Aorta (tissue), 5 donors: ENCODE results near the gene ARHGAP4. TPM values are rescaled to one million over a fixed set of nuclear protein-coding genes. Genes with fewer than 3 reads are reported as not detected.

Experiments used
- ATAC-seq: fragments of 200-7000 bp; cut with Tn5 transposase; one replicate; pipeline ENCODE4 v1.9.1; 2022; ENCODE audit warnings: moderate library complexity; ENCODE audit not compliant: low FRiP score
- DNase-seq, 2 donors: peaks; one replicate each; pipeline ENCODE4 v3.0.0-alpha.2; 2020
- H3K27ac ChIP-seq, 2 donors: one replicate each; pipeline ENCODE4 v1.5.1; 2013; ENCODE audit warnings: low read length in 2 of 2, mild to moderate bottlenecking in 2 of 2, moderate library complexity in 2 of 2, control low read depth in 1 of 2, inconsistent platforms in 1 of 2, low read depth in 1 of 2
- H3K27me3 ChIP-seq, 2 donors: one replicate each; pipeline ENCODE4 v1.6.1; 2013; ENCODE audit warnings: control low read depth in 1 of 2, low read length in 1 of 2, mild to moderate bottlenecking in 1 of 2, moderate library complexity in 1 of 2; ENCODE audit not compliant: insufficient read depth in 2 of 2, control insufficient read depth in 1 of 2
- H3K36me3 ChIP-seq, 2 donors: one replicate each; pipeline ENCODE4 v1.6.1; 2013; ENCODE audit warnings: control low read depth in 1 of 2, low read length in 1 of 2, mild to moderate bottlenecking in 1 of 2; ENCODE audit not compliant: insufficient read depth in 2 of 2, control insufficient read depth in 1 of 2
- H3K4me1 ChIP-seq, 2 donors: one replicate each; pipeline ENCODE4 v1.6.1; 2013; ENCODE audit warnings: low read length in 2 of 2, control low read depth in 1 of 2, mild to moderate bottlenecking in 1 of 2, moderate library complexity in 1 of 2; ENCODE audit not compliant: insufficient read depth in 2 of 2, control insufficient read depth in 1 of 2
- H3K4me3 ChIP-seq, 2 donors: one replicate each; pipeline ENCODE4 v1.5.1; 2013; ENCODE audit warnings: low read length in 2 of 2, control low read depth in 1 of 2, mild to moderate bottlenecking in 1 of 2
- H3K9me3 ChIP-seq: one replicate; pipeline ENCODE4 v1.6.1; 2013; ENCODE audit warnings: mild to moderate bottlenecking, low read length; ENCODE audit not compliant: control insufficient read depth
- whole genome bisulfite sequencing, 2 donors: extraction: QIAGEN DNeasy Blood & Tissue Kit; methylation state at CpG; one replicate each; pipeline ENCODE4 v1.1.7; 2013; 5-methylcytosine and 5-hydroxymethylcytosine counted together
- intact Hi-C, 2 donors: fragments of 100-400 bp; cut with DNase I; formaldehyde crosslinking; loops; one replicate each; pipeline versions ENCODE4 v1.14.2 to v1.15.0; 2022
- polyA plus RNA-seq, 2 donors: library from polyadenylated mRNA; stranded (reverse); fragments of 200-250 nt; gene quantifications; one replicate each; pipeline ENCODE4 v1.2.3, GENCODE V29; 2013
- total RNA-seq, 2 donors: library from RNA; stranded (reverse); fragmentation: NEBNext Ultra II Directional; extraction: Animal tissue kit (Norgen Biotek cat#: 25700); gene quantifications; one replicate each; pipeline ENCODE4 v1.2.1, GENCODE V29; 2021
- donor health status: healthy with polysubstance abuse.
- donor health status: Bipolar disorder and iron deficiency.
- donor health status: DM: no; HTN: no; CAD: no.
- donor health status: DM: no; HTN: no; CAD: no.
- donor health status: DM: yes; HTN: yes; CAD: no.

ARHGAP4 gene
- total and polyA plus RNA-seq, 4 donors: 13.5 to 81.3 (median 34.0) TPM

DNA sequence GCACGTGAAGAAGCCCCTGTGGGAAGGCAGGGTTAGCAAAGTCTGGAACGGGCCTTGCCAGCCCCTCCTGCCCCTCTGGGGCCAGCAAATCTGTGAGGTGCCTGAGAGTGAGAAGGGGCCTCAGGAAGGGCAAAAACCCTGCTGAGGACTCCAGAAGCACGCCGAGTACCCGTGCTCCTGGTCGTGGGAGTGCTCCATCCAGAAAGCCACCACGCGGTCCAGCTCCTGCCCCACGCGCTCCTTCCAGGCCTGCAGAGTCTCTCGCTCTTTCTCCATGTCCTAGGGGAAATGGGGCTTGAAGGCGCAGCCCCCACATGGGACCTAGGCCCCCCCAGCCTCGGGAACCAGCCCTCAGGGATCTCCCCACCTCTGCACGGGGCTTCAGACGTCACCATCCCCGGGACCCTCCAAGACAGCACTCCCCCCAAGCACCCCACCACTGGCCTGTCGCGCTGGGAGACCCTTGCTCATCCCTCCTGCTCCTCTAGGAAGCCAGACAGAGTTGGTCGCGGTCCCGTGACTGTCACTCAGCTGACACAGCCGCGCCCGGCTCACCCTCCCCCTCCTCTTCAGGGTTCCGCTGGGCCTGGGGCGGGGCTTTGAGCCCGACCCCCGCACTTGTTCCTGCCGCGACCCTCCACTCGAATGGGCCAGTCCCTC is 18.2 kb upstream of the ARHGAP4 start, which contains the start of gene RENBP:
Gene RENBP (minus strand): TSS at position 504 of the 660 bp plus-strand sequence. CDS start 33 bp downstream, at position 471.
- no peaks in the 10 kb centered on the region for H3K27me3 ChIP-seq
- ATAC-seq (no peak), DNase-seq (peak; percentile 79 to 83)
- no peaks in the 10 kb centered on the region for H3K4me1 ChIP-seq
- no peaks in the 10 kb centered on the region for H3K9me3 ChIP-seq
- no peak within 1 kb of the TSS for H3K27ac ChIP-seq
- 33 to 46% methylated on average over 30 to 31 of the region's 31 CpGs for WGBS, 2 donors
- no peak within 1 kb of the TSS for H3K4me3 ChIP-seq
- intact Hi-C loops: loop anchor here in 1 of 2 donors (10.0 kb wide), 1 partner anchor 979 kb away; no protein-coding TSS in a partner anchor
- no peaks in the 10 kb centered on the region for H3K36me3 ChIP-seq

DNA sequence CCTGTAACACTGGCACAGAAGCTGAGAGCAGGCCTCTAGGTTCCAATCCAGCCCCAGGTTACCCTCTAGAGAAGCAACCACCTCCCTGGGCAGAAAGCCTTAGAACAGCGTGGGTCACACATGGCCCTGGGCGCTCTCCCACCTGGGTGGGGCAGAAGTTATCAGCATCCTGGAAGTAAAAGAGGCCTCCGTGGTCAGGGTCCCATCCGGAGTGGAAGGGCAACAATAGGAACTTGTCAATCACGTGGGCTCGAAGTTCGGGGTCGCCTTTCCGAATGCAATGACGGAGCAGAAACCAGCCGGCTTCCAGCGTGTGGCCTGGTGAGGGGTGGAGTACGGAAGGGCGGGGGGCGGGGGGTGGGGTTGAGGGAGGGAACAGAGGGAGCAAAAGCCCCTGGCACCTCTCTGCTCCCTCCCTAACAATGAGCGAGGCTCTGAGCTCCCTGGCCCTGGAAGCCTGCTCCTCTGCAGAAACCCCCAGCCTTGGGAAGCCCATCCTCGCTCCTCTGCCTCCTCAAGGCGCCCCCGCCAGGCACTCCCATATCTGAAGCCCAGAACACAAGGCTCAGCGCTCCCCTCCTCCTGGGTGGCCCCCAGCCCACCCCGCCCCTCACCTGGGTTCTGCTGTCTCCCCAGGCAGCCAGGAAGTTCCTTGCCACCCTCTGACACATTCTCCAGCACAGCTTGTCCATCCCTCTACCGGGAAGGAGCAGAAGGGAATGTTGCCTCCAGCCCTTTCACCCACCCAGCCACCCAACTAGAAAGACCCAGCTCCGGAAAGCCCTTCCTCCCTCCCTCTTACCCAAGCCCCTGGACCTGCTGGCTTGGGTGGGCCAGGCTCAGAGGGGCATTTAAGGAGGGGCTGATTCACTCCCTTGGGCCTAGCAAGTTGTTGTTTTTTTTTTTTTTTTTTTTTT is 15.5 kb upstream of the ARHGAP4 start:
- no peaks in the 10 kb centered on the region for H3K36me3 ChIP-seq
- no peaks in the 10 kb centered on the region for H3K4me1 ChIP-seq
- intact Hi-C loops: loop anchor here in 1 of 2 donors (10.0 kb wide), 1 partner anchor 977 kb away; no protein-coding TSS in a partner anchor
- no peak for ATAC-seq
- H3K9me3 ChIP-seq: no peaks in the 10 kb centered on the region
- WGBS, 2 donors: 52 to 82% methylated on average over 20 to 23 of the region's 23 CpGs
- H3K27ac ChIP-seq: no peak overlapping the region
- no peak overlapping the region for H3K4me3 ChIP-seq
- no peaks in the 10 kb centered on the region for H3K27me3 ChIP-seq
- DNase-seq: no peak

DNA sequence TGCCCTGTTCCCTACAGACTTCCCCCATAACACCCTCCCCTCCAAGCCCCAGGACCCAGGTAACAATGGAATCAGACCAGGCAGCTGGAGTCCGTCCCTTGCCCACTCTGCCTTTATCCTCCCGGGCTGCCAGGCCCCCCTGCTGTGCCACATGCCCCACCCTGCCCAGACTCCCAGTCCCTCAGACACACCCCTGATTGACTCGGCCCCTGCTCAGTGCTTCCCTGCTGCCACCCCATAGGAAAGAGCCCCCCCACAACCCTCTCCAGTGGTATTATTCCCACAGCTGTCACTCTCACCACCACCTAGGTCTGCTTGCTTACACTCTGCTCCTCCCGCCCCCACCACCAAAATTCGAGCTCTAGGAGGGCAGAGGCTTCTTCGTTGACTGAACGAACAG is 13.5 kb upstream of the ARHGAP4 start:
- Histone ChIP-seq H3K4me3 (no peak overlapping the region), H3K4me1 (no peaks in the 10 kb centered on the region), H3K27ac (no peak overlapping the region), H3K36me3 (no peaks in the 10 kb centered on the region), H3K27me3 (no peaks in the 10 kb centered on the region), H3K9me3 (no peaks in the 10 kb centered on the region)
- ATAC-seq: no peak
- no peak for DNase-seq
- intact Hi-C loops: loop anchor here in 1 of 2 donors (5.0 kb wide), 1 partner anchor 177 kb away; the partner anchor contains the start of gene PLXNB3
- 58 to 73% methylated on average over 7 of the region's 7 CpGs for WGBS, 2 donors

DNA sequence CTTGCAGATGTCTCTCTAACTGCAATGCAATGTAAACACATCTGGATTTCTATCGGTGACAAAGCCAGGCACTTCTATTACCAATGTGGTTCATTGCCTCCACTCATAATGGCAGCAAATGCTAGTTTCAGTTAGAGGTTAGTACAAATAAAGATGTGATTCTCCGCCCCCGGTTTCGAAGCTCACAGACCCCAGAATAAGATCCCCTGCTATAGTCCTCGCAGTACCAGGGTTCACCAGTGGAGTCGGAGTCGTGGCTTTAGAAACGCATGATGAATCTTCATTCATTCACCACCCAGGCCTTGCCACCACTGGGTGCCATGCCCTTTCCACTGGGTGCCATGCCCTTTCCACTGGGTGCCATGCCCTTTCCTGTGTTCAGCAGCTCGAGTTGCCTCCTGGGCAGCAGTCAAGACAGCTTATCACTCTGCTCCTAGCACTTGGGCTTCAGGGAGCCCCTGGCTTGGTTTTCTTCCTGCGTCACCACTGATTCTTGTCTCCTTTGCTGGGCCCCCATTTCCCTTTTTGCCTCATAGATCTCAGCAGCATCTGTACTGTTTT is 12.2 kb upstream of the ARHGAP4 start:
- ATAC-seq (no peak), DNase-seq (no peak)
- no peaks in the 10 kb centered on the region for H3K4me1 ChIP-seq
- no peaks in the 10 kb centered on the region for H3K9me3 ChIP-seq
- no peaks in the 10 kb centered on the region for H3K36me3 ChIP-seq
- intact Hi-C loops: loop anchor here in 1 of 2 donors (5.0 kb wide), 1 partner anchor 176 kb away; the partner anchor contains the start of gene PLXNB3
- no peak overlapping the region for H3K4me3 ChIP-seq
- no peaks in the 10 kb centered on the region for H3K27me3 ChIP-seq
- H3K27ac ChIP-seq: no peak overlapping the region
- 81 to 84% methylated on average over 10 of the region's 10 CpGs for WGBS, 2 donors

DNA sequence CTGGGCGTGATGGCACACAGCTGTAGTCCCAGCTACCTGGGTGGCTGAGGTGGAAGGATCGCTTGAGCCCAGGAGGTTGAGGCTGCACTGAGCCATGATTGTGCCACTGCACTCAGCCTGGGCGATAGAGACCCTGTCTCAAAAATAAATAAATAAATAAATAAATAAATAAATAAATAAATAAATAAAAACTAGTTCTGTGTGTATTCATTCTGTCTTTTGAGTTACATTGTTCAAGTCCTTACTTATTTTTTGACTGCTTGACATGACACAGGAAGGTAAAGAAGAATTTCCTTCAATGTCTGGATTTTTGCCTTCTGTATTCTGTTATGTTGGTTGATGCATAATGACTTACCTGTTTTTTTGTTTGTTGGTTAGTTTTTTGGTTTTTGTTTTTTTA is 11.0 kb upstream of the ARHGAP4 start:
- intact Hi-C loops: loop anchor here in 1 of 2 donors (5.0 kb wide), 1 partner anchor 175 kb away; the partner anchor contains the start of gene PLXNB3
- Histone ChIP-seq H3K27me3 (no peaks in the 10 kb centered on the region), H3K4me3 (no peak overlapping the region), H3K27ac (no peak overlapping the region), H3K9me3 (no peaks in the 10 kb centered on the region), H3K4me1 (no peaks in the 10 kb centered on the region), H3K36me3 (no peaks in the 10 kb centered on the region)
- ATAC-seq (no peak), DNase-seq (no peak)
- 82 to 91% methylated on average over 3 of the region's 3 CpGs for WGBS, 2 donors

DNA sequence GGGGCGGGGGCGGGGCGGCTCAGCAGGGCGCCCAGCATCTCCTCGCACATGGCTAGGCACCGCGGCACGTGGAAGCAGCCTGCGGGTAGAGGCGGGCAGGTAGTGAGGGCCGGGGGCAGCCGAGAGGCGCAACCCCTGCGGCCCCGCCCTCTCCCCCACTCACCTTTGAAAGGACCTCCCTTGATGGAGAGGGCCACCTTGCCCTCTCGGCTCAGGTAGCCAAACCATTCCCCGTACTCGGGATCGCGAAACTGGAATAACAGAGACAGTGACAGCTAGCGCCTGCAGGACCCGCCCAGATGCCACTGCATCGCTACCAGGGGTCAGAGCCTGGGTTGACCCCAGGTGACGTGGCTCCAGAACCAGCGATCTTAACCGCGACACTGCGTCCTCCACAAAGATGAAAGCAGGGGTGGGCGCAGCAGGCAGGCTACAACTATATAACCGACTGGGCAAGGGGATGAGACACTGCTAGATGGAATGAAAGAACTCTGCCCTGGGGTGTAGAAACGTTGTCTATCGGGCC is 9.3 kb upstream of the ARHGAP4 start:
- Histone ChIP-seq H3K4me3 (no peak overlapping the region), H3K27ac (no peak overlapping the region), H3K9me3 (no peaks in the 10 kb centered on the region), H3K27me3 (no peaks in the 10 kb centered on the region), H3K36me3 (no peaks in the 10 kb centered on the region), H3K4me1 (no peaks in the 10 kb centered on the region)
- 8 to 26% methylated on average over 26 to 32 of the region's 32 CpGs for whole genome bisulfite sequencing, 2 donors
- intact Hi-C loops: loop anchor here in 1 of 2 donors (5.0 kb wide), 1 partner anchor 173 kb away; the partner anchor contains the start of gene PLXNB3
- DNase-seq (no peak), ATAC-seq (peak; percentile 1)

DNA sequence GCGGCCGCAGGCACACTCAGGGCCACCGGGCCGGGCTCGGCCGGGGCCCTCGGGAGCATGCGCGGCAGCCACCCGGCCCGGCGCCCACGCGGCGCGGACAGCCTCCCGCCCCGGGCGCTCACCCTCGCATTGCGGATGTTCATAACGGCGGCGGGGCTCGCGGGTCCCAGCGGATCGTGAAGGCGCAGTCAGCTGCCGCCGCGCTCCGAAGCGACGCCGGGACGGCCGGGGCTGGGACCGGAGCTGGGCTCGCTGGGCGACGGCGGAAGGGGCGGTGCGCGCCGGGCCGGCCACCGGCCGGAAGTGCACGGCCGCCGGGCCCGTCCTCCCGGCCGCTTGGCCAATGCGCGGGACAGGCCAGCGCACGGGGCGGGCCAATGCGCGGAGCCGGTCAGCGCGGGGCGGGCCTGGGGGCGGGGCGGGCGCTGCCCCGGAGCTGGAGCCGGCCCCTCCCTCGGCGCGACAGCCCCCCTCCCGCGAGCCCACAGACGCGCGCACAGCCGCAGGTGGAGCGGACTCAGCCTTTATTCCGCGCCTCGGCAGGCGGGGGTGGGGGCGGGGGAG is 8.8 kb upstream of the ARHGAP4 start, which contains the start of gene NAA10:
Gene NAA10 (minus strand): TSS at position 276 of the 564 bp plus-strand sequence. CDS start 133 bp downstream, at position 143.
- ATAC-seq: peak; percentile 93
- Histone ChIP-seq H3K9me3 (no peaks in the 10 kb centered on the region), H3K27ac (no peak within 1 kb of the TSS), H3K36me3 (no peaks in the 10 kb centered on the region), H3K27me3 (no peaks in the 10 kb centered on the region), H3K4me1 (no peaks in the 10 kb centered on the region), H3K4me3 (peak within 1 kb of the TSS; percentile 49 to 55)
- intact Hi-C loops: loop anchor here in 1 of 2 donors (5.0 kb wide), 1 partner anchor 173 kb away; the partner anchor contains the start of gene PLXNB3
- 0 to 10% methylated on average over 41 to 87 of the region's 87 CpGs for WGBS, 2 donors
- peak; percentile 81 to 91 for DNase-seq
